Measurements from ENCODE around the gene PIM1. TPM values are rescaled to one million over a fixed set of nuclear protein-coding genes. Genes with fewer than 3 reads are reported as not detected.
A peak's percentile ranks its signal among the peaks of the same experiment; 100 is the strongest.
"Not testable (repeated sequence)": the region's sequence is repeated elsewhere in the genome, so short reads cannot be mapped to it uniquely, and the experiment has no call there.

PIM1 gene
- total RNA-seq, 2 donors from 2014 or later = 280 to 408 TPM

DNA sequence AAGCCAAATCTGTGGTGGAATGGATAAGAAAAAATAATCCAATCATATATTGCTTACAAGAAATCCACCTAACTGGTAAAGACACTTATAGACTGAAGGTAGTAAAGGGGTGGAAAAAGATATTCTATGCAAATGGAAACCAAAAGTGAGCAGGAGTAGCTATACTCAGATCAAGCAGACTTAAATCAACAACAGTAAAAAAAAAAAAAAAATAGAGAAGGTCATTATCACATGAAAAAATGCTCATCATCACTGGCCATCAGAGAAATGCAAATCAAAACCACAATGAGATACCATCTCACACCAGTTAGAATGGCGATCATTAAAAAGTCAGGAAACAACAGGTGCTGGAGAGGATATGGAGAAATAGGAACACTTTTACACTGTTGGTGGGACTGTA lies 24.9 kb downstream of the PIM1 start:
- H3K27ac Mint-ChIP-seq = peak overlapping the region; percentile 59 to 92
- H3K36me3 Mint-ChIP-seq; H3K9me3 Mint-ChIP-seq; DNase-seq (ENCODE audit: low spot score in 2 of 2): not testable (repeated sequence)
- peak in 1 of 2 donors; percentile 41 for ATAC-seq

DNA sequence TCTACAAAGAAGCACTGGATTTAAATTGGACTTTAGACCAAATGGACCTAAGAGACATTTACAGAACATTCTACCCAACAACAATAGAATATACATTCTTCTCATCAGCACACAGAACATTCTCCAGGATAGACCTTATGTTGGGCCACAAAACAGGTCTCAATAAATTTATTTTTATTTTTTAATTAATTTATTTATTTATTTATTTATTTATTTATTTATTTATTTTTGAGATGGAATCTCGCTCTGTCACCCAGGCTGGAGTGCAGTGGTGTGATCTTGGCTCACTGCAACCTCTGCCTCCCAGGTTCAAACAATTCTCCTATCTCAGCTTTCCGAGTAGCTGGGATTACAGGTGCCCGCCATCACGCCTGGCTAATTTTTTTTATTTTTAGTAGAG lies 26.5 kb downstream of the PIM1 start:
- not testable (repeated sequence) for DNase-seq (ENCODE audit: low spot score in 2 of 2); H3K36me3 Mint-ChIP-seq; ATAC-seq; H3K27ac Mint-ChIP-seq; H3K9me3 Mint-ChIP-seq

DNA sequence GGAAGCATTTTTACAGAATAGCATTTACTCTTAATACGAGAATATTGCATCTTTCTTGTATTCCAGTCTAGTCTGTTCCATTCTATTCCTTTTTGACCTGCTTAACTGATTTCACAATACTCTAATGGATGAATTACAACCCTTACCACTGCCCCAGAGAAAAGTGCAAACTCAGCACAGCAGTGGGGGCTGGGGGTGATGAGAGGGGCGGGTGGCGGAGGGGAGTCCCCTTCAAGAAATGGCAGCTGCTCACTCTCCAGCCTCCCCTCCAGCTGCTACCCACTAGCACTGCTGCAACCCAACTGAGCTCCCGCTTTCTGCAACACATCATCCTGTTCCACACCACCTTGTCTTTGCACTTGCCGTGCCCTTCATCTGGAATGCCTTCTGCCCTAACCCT lies 30.1 kb downstream of the PIM1 start:
- H3K36me3 Mint-ChIP-seq = peaks cover 0 to 5% of the 10 kb centered on the region in 2 donors
- ATAC-seq (no peak), DNase-seq (ENCODE audit: low spot score in 2 of 2) (no peak)
- H3K9me3 Mint-ChIP-seq = peaks cover 0 to 4% of the 10 kb centered on the region in 2 donors
- no peak overlapping the region for H3K27ac Mint-ChIP-seq

DNA sequence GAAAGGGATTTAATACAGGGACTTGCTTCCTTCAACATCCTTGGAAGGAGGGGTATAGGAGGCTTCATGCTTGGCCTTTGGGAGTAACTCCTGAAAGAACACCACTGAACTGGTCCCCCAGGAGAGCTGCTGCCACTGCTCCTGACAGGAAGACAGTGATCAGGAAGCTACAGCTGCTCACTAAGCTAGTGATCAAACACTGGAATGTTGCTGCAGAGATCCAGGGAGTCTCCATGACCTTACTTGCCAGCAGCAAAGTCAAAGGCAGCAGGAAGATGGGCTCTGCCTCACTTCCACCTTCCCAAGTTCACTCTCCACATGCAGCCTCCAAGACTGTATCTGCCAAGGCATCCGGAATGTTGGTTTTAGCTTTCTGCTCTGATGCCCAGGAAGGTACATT lies 31.8 kb downstream of the PIM1 start:
- H3K27ac Mint-ChIP-seq = no peak overlapping the region
- peaks cover 0 to 5% of the 10 kb centered on the region in 2 donors for H3K36me3 Mint-ChIP-seq
- ATAC-seq (no peak), DNase-seq (ENCODE audit: low spot score in 2 of 2) (no peak)
- no peaks in the 10 kb centered on the region for H3K9me3 Mint-ChIP-seq

DNA sequence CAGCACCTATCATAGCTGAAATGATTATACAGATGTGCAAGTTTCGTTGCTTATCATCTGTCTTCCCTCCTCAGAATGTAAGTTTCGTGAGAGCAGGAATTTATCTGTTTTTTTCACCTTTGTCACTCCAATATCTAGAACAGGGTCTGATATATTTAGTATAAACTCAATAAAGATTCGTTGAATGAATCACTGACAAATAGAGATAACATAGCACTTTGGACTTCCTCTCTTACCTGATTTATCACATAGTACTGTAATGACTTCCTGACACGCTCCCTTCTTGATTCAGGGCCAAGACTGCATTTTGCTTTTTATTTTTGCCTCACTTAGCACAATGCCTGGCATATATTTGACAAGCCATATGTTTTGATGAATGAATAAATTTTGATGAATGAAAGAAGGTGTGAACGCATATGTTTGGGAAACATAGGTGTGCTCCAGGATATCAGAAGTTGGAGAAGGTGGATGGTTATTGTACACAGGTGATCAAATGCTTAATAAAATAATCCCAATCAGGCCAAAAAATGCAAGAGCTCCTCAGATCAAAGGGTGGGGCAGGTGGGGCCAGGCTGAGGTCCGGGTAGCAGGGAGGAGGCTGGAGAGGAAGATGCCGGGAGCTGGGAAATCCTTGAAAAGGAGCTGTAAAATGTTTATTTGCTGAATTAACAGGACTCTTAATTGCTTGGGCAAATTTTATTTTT lies 33.0 kb downstream of the PIM1 start:
- H3K9me3 Mint-ChIP-seq = no peaks in the 10 kb centered on the region
- no peak for DNase-seq (ENCODE audit: low spot score in 2 of 2)
- peak overlapping the region; percentile 71 to 92 for H3K27ac Mint-ChIP-seq
- ATAC-seq = peak; percentile 63 to 69
- H3K36me3 Mint-ChIP-seq = peaks cover 0 to 5% of the 10 kb centered on the region in 2 donors

DNA sequence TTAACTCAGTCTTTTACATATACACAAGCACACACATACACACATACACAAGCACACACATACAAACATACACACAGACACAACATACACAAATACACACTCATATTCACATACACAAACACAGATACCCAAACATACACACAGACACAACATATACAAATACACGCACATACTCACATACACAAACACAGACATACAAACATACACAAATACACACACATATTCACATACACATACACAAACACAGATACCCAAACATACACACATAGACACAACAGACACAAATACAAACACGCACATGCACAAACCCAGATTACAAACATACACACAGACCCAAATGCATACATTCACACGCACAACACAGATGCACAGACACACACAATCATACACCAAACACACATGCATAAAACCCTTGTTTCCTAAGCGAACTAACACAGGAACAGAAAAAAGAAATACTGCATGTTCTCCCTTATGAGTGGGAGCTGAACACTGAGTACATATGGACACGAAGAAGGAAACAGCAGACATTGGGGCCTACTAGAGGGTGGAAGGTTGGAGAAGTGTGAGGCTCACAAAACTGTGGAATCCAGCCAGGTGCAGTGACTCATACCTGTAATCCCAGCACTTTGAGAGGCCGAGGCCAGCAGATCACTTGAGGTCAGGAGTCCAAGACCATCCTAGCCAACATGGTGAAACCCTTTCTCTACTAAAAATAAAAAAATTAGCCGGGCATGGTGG lies 34.2 kb downstream of the PIM1 start:
- H3K36me3 Mint-ChIP-seq = peaks cover 0 to 5% of the 10 kb centered on the region in 2 donors
- ATAC-seq (no peak), DNase-seq (ENCODE audit: low spot score in 2 of 2) (no peak)
- H3K9me3 Mint-ChIP-seq = no peaks in the 10 kb centered on the region
- peak overlapping the region; percentile 0 to 1 for H3K27ac Mint-ChIP-seq

DNA sequence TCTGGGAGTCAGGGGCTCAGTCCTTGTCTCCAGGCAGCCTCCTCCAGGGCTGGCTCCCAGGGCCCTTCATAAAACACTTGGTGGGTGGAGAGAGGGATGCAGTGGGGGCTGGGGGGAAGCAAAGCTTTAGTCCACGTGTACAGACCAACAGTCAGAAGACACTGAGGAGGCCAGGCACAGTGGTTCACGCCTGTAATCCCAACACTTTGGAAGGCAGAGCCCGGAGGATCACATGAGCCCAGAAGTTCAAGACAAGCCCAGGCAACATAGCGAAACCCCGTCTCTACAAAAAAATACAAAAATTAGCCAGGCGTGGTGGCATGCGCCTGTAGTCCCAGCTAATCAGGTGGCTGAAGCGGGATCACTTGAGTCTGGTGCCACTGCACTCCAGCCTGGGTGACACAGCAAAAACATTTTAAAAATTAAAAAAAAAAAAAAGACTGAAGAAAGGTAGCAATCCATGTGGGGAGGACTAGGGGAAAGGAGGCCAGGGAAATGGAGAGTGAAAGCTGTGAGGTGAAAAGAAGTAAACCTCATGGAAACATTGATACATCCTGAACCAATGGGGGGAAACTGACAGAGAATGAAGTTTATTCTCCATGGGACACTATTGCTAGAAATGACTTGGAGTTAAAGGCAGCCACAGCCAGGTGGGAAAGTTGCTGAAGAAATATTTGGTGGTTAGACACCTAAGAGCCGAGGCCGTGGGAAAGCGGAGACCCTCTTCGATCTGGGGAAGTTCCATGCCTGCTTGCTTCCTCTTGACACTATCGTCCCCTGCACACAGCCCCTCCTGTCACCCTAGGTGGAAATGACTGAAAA lies 35.4 kb downstream of the PIM1 start:
- DNase-seq (ENCODE audit: low spot score in 2 of 2) = no peak
- ATAC-seq = peak; percentile 38 to 42
- peak overlapping the region; percentile 69 to 94 for H3K27ac Mint-ChIP-seq
- peaks cover 0 to 5% of the 10 kb centered on the region in 2 donors for H3K36me3 Mint-ChIP-seq
- no peaks in the 10 kb centered on the region for H3K9me3 Mint-ChIP-seq

DNA sequence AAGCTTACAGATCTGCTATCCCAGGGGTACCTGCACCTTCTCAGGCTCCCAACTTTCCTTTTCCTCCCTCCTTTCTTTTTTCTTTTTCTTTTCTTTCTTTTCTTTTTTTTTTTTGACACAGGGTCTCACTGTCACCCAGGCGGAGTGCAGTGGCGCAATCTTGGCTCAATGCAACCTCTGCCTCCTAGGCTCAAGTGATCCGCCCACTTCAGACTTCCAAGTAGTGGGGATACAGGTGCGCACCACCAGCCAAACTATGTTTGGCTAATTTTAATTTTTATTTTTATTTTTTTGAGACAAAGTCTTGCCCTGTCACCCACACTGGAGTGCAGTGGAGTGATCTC lies 36.0 kb downstream of the PIM1 start:
- DNase-seq (ENCODE audit: low spot score in 2 of 2) (no peak), ATAC-seq (no peak)
- Mint-ChIP-seq H3K36me3 (peaks cover 0 to 5% of the 10 kb centered on the region in 2 donors), H3K9me3 (no peaks in the 10 kb centered on the region), H3K27ac (peak overlapping the region; percentile 69 to 94)

DNA sequence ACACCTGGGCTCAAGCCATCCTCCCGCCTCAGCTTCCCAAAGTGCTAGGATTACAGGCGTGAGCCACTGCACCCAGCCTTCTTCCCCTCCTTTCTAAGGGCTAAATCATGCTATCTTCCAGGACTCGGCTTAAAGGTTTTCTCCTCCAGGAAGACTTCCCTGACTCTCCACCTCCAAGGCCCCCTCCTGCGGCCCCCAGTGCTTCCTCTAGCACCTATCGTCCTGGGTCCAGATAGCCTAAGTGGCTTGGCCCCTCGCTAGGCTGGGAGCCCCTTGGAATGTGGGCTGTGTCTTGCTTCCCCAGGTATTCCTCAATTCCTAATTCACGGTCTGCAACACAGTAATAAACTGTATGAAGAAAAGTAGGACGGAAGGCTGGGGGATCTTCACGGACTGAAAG lies 36.7 kb downstream of the PIM1 start:
- ATAC-seq = no peak
- DNase-seq (ENCODE audit: low spot score in 2 of 2) = no peak
- H3K27ac Mint-ChIP-seq = peak overlapping the region; percentile 53 to 75

DNA sequence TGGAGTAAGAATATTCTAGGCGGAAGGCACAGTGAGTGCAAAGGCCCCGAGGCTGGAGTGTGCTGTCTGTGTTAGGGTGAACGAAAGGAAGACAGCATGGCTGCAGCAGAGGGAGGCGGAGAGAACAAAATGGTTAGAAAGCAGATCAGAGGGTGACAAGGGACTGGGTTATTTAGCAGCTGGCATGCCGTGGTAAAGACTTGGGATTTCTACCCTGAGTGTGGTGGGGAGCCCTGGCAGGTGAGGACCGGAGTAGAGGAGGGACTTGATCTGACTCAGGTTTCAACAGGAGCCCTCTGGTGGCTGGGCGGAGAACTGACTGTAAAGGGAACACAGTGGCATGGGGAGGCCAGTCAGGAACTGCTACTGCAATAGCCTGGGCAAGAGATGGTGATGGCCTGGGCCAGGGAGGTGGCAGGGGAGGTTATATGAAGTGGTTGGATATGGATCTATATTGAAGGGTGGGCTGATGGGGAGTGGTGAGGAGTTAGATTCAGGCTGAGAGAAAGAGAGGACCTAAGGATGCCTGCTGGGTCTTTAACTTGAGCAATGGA lies 38.0 kb downstream of the PIM1 start:
- Mint-ChIP-seq H3K9me3 (no peaks in the 10 kb centered on the region), H3K36me3 (no peaks in the 10 kb centered on the region), H3K27ac (peak overlapping the region; percentile 75 to 85)
- ATAC-seq (peak; percentile 58 to 65), DNase-seq (ENCODE audit: low spot score in 2 of 2) (peak; percentile 90)

More for the DNA sequence above, 36.7 kb downstream of the PIM1 start:
- Mint-ChIP-seq H3K9me3 (no peaks in the 10 kb centered on the region), H3K36me3 (peaks cover 0 to 5% of the 10 kb centered on the region in 2 donors)

DNA sequence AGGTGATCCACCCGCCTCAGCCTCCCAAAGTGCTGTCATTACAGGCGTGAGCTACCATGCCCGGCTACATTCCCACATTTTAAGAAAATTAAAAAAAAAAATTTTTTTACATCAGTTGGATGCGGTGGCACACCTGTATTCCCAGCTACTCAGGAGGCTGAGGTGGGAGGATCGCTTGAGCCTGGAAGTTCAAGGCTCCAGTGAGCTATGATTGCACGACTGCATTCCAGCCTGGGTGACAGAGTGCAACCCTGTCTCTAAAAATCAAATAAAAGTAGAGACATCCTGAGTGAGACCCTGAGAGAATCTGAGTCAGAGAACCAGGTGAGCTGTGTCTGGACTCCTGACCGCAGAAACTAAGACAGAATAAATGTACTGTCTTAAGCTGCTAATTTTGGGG lies 38.8 kb downstream of the PIM1 start:
- DNase-seq (ENCODE audit: low spot score in 2 of 2) (no peak), ATAC-seq (no peak)
- H3K27ac Mint-ChIP-seq = peak overlapping the region in 1 of 2 donors; percentile 91
- no peaks in the 10 kb centered on the region for H3K9me3 Mint-ChIP-seq
- no peaks in the 10 kb centered on the region for H3K36me3 Mint-ChIP-seq

DNA sequence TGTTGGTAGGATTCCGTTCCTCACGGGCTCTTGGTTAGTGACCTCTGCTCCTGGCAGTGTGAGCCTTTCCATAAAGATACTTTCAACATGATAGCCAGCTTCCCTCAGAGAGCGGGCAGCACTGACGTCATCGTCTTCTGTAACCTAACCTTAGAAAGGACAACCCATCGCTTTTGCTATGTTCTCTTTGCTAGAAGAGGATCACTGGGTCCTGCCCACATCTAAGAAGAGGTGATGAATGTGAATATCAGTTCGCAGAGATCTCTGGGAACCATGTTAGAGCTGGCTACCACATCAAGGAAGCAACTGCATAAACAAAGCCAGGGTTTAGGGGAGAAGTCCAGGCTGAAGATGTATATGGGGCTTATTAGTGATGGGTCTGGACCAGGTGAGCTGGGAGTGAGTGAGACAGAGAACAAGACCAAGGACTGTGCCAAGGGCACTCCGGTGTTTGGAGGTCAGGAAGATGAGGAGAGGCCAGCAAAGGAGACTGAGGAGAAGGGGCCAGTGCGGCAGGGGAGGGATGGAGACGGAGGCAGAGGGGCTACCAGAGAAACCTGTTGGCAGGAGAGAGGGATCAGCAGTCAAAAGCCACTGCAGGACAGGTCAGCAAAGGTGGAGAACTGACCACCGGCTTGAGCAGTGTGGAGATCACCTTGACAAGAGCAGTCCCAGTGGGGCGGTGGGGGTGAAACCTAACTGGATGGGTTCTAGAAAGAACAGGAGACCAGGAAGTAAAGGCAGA lies 39.7 kb downstream of the PIM1 start:
- peak; percentile 65 to 75 for ATAC-seq
- no peaks in the 10 kb centered on the region for H3K36me3 Mint-ChIP-seq
- H3K9me3 Mint-ChIP-seq = no peaks in the 10 kb centered on the region
- peak; percentile 59 to 61 for DNase-seq (ENCODE audit: low spot score in 2 of 2)
- H3K27ac Mint-ChIP-seq = peak overlapping the region; percentile 91 to 93

DNA sequence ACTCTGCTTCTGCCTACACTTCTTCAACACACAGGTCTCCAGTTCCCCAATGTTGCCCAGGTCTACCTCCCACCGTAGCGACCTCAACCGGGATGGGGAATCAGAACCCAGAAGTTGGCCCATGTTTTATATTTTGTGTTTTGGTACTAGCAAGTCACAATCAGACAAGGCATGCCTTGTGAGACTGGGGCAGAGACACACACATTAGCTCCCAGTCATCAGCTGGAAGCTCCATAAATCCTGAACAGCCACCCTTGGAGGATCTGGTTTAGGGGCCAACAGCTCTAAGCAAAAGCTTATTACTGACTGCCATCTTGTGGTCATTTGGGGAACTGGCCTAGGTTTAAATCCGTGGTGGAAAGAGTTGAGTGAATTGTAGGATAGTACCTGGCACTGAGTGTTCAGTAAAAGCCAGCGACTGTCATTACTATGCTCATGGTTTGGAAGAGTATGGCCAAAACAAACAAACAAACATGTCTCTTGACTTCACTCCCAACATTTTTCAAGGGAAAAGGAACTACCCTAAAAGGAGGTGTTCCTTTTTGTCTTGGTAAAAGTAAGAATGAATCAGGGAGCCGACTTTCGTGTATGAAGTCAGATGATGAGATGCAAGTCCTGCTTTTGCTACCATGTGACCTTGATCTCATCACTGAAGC lies 40.5 kb downstream of the PIM1 start:
- no peaks in the 10 kb centered on the region for H3K9me3 Mint-ChIP-seq
- no peaks in the 10 kb centered on the region for H3K36me3 Mint-ChIP-seq
- ATAC-seq = peak; percentile 33 to 40
- H3K27ac Mint-ChIP-seq = peak overlapping the region in 1 of 2 donors; percentile 91
- DNase-seq (ENCODE audit: low spot score in 2 of 2) = peak; percentile 72 to 90

DNA sequence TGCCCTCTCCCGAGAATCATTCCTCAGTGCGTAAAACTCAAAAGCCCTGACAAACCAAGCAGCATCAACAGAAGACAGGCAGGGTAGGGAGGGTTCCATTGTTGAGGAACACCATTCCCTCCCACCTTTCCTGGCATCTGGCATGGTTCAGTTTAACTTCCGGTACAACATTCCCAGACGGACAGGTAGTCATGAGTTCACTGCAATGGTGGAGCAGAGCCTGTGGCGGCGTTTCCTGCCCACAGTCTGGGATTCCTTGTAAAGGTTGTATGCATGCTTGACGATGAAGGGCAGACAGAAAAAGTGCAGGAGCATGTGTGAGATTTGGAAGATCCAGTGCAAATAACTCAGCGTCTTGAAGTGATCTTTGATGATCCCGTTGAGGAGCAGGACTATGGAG lies 42.3 kb downstream of the PIM1 start:
- no peak for DNase-seq (ENCODE audit: low spot score in 2 of 2)
- Mint-ChIP-seq H3K9me3 (no peaks in the 10 kb centered on the region), H3K36me3 (no peaks in the 10 kb centered on the region), H3K27ac (no peak overlapping the region)
- no peak for ATAC-seq

DNA sequence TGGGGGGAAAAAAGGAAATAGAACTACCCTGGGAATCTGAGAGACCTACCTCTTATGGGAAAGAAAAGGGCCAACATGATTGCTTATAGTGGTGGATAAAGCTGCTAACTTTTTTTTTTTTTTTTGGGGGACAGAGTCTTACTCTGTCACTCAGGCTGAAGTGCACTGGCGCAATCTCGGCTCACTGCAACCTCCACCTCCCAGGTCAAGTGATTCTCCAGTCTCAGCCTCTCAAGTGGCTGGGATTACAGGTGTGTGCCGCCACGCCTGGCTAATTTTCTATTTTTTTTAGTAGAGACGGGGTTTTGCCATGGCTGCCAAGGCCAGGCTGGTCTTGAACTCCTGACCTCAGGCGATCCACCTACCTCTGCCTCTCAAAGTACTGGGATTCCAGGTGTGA lies 48.1 kb downstream of the PIM1 start:
- Mint-ChIP-seq H3K36me3 (no peaks in the 10 kb centered on the region), H3K27ac (no peak overlapping the region), H3K9me3 (no peaks in the 10 kb centered on the region)
- DNase-seq (ENCODE audit: low spot score in 2 of 2) (no peak), ATAC-seq (no peak)

DNA sequence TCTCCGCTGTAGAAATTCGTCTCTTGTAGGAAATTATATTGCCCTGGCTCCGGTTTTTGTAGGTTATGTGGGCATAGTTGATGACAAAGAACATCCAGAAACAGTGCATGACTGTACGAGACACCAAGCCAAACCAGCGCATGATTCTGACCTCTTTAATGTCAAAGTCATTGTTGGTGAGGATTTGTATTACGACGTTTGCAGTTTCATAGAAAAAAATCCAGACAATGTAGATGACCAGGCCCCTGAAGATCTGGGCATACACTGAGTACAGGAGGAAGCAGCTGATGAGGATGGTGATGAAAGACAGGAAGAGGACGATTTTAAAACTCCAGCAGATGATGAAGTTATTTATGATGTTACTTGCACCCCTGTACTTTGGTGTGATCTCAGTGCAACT lies 48.6 kb downstream of the PIM1 start:
- ATAC-seq = no peak

More for the DNA sequence above, 48.6 kb downstream of the PIM1 start:
- Mint-ChIP-seq H3K36me3 (no peaks in the 10 kb centered on the region), H3K9me3 (no peaks in the 10 kb centered on the region), H3K27ac (no peak overlapping the region)
- no peak for DNase-seq (ENCODE audit: low spot score in 2 of 2)
